IMR-90 (cell line): ENCODE data around the gene RAB30.

Experiments used
- BHLHE40 ChIP-seq: fragments of 150-350 bp; IDR thresholded peaks from 2 replicates; pipeline ENCODE4 v1.6.1; 2016; ENCODE audit warnings: mild to moderate bottlenecking, low read depth, low read length
- CEBPB ChIP-seq: IDR thresholded peaks from 2 replicates; pipeline ENCODE4 v1.6.1; 2012; ENCODE audit warnings: low read depth, low read length, improper control_type of control experiment
- CTCF ChIP-seq: conservative IDR thresholded peaks from 2 replicates; pipeline ENCODE4 v1.5.1; 2012; ENCODE audit warnings: mild to moderate bottlenecking, low read depth, low read length, improper control_type of control experiment
- MAZ ChIP-seq: IDR thresholded peaks from 2 replicates; pipeline ENCODE4 v1.6.1; 2012; ENCODE audit warnings: low read depth, mild to moderate bottlenecking, low read length, improper control_type of control experiment, moderate library complexity, borderline replicate concordance
- MXI1 ChIP-seq: IDR thresholded peaks from 2 replicates; pipeline ENCODE4 v1.6.1; 2012; ENCODE audit warnings: low read depth, mild to moderate bottlenecking, low read length, moderate library complexity, borderline replicate concordance
- POLR2A ChIP-seq: IDR thresholded peaks from 2 replicates; pipeline ENCODE4 v1.6.1; 2012; ENCODE audit warnings: mild to moderate bottlenecking, low read depth, low read length
- RAD21 ChIP-seq: IDR thresholded peaks from 2 replicates; pipeline ENCODE4 v1.6.1; 2012; ENCODE audit warnings: low read length, improper control_type of control experiment
- RCOR1 ChIP-seq: IDR thresholded peaks from 2 replicates; pipeline ENCODE4 v1.6.1; 2012; ENCODE audit warnings: mild to moderate bottlenecking, low read length, improper control_type of control experiment; ENCODE audit not compliant: insufficient replicate concordance
- RFX5 ChIP-seq: IDR thresholded peaks from 2 replicates; pipeline ENCODE4 v1.8.0; 2012; ENCODE audit warnings: low read depth, mild to moderate bottlenecking, low read length, moderate library complexity
- SMC3 ChIP-seq: fragments of 150-350 bp; IDR thresholded peaks from 2 replicates; pipeline ENCODE4 v1.6.1; 2016; ENCODE audit warnings: low read depth, mild to moderate bottlenecking, antibody characterized with exemption, low read length, moderate library complexity

- no peak for TF ChIP-seq CTCF
- TF ChIP-seq POLR2A, result no peak
- TF ChIP-seq MXI1, result no peak
- no peak for TF ChIP-seq RAD21
- TF ChIP-seq SMC3, result no peak
- TF ChIP-seq CEBPB, result no peak
- TF ChIP-seq BHLHE40, result no peak
- TF ChIP-seq RCOR1, result no peak
- TF ChIP-seq RFX5, result no peak
- no peak for TF ChIP-seq MAZ
These were observed 45.5 kb downstream of the RAB30 start for GRCh38 chr11:83026229-83026628.
